HCT116 (cell line): ENCODE results near the gene MAML3. TPM values are rescaled to one million over a fixed set of nuclear protein-coding genes. Genes with fewer than 3 reads are reported as not detected.

Experiments used
- ATAC-seq: fragments of 200-7000 bp; cut with Tn5 transposase; 2 replicates; pipeline ENCODE4 v1.9.1; 2020; ENCODE audit warnings: mild to moderate bottlenecking, moderate library complexity
- BruUV-seq: library from RNA; stranded (reverse); fragments of 400-500 nt; replicated peaks from 2 replicates; lab custom pipeline; 2021; lab: Mats Ljungman, UMichigan
- CTCF ChIA-PET: fragments of 300-600 bp; sonication (Branson Sonifier 250); formaldehyde crosslinking; loops from one replicate; lab custom pipeline; 2021; ENCODE audit warnings: antibody characterized with exemption; lab: Charles Lee
- POLR2A ChIA-PET: fragments of 300-600, 350-600 bp; sonication (Branson Sonifier 250); formaldehyde crosslinking; loops from one replicate; lab custom pipeline; 2021; ENCODE audit warnings: antibody characterized with exemption; lab: Charles Lee
- RAD21 ChIA-PET, 2 experiments: fragments of 300-600 bp; sonication (Branson Sonifier 250); formaldehyde crosslinking; loops; one replicate each; lab custom pipeline; 2023; ENCODE audit warnings: low total read pairs in 2 of 2; ENCODE audit not compliant: uncharacterized antibody in 2 of 2, unreplicated experiment in 2 of 2, low non-redundant PET in 1 of 2; lab: Charles Lee
- DNase-seq: peaks from one replicate; pipeline ENCODE4 v3.0.0-alpha.2; 2010; ENCODE audit warnings: low read depth, low spot score
- H2AFZ ChIP-seq: fragments of 200-600 bp; shearing (Covaris generic), sonication (generic); 2 replicates; pipeline ENCODE4 v1.6.1; 2017; ENCODE audit warnings: low read depth, mixed run types, mixed read lengths, antibody characterized with exemption, low read length; ENCODE audit not compliant: poor library complexity, severe bottlenecking
- H3K27ac ChIP-seq: 2 replicates; pipeline ENCODE4 v1.5.1; 2012; ENCODE audit warnings: low read depth, low read length
- H3K27me3 ChIP-seq: fragments of 200-600 bp; sonication (generic); 2 replicates; pipeline ENCODE4 v1.6.1; 2016; ENCODE audit warnings: mixed run types, low read length, mixed read lengths; ENCODE audit not compliant: insufficient read depth
- H3K36me3 ChIP-seq, 2 experiments: fragments of 200-500 bp in 1 of 2; fragments of 200-600 bp in 1 of 2; sonication (Bioruptor generic) in 1 of 2; sonication (generic) in 1 of 2; 2 replicates each; pipeline versions ENCODE4 v1.5.1 to v1.6.1; 2014 to 2016; ENCODE audit warnings: low read length in 2 of 2, inconsistent platforms in 1 of 2, mixed read lengths in 1 of 2, mixed run types in 1 of 2; ENCODE audit not compliant: insufficient read depth in 2 of 2, control insufficient read depth in 1 of 2
- H3K4me1 ChIP-seq, 2 experiments: fragments of 200-600 bp in 1 of 2; sonication (generic) in 1 of 2; 2 replicates each; pipeline versions ENCODE4 v1.5.1 to v1.6.1; 2012 to 2017; ENCODE audit warnings: low read length in 2 of 2, inconsistent platforms in 1 of 2, mild to moderate bottlenecking in 1 of 2, mixed read lengths in 1 of 2, mixed run types in 1 of 2, moderate library complexity in 1 of 2; ENCODE audit not compliant: insufficient read depth in 2 of 2, control insufficient read depth in 1 of 2
- H3K4me2 ChIP-seq: fragments of 200-600 bp; sonication (generic); 2 replicates; pipeline ENCODE4 v1.6.1; 2017; ENCODE audit warnings: mixed run types, low read length, mixed read lengths
- H3K4me3 ChIP-seq, 2 experiments: fragments of 200-600 bp in 1 of 2; sonication (generic) in 1 of 2; replicated peaks in 1 of 2; 2 replicates each; pipeline ENCODE4 v1.5.1; 2011 to 2016; ENCODE audit warnings: low read length in 2 of 2, control low read depth in 1 of 2, low read depth in 1 of 2, mild to moderate bottlenecking in 1 of 2, mixed read lengths in 1 of 2, mixed run types in 1 of 2
- H3K79me2 ChIP-seq: fragments of 200-600 bp; sonication (generic); 2 replicates; pipeline ENCODE4 v1.6.1; 2017; ENCODE audit warnings: mild to moderate bottlenecking, mixed run types, low read length, moderate library complexity, mixed read lengths; ENCODE audit not compliant: insufficient read depth
- H3K9ac ChIP-seq: fragments of 200-600 bp; sonication (generic); 2 replicates; pipeline ENCODE4 v1.6.1; 2016; ENCODE audit warnings: low read length, mixed read lengths
- H3K9me2 ChIP-seq: fragments of 200-600 bp; sonication (generic), shearing (Covaris generic); 2 replicates; pipeline ENCODE4 v1.6.1; 2017; ENCODE audit warnings: mixed run types, mild to moderate bottlenecking, moderate library complexity; ENCODE audit not compliant: insufficient read depth
- H3K9me3 ChIP-seq, 2 experiments: fragments of 200-500 bp in 1 of 2; fragments of 200-600 bp in 1 of 2; sonication (Bioruptor generic) in 1 of 2; sonication (generic) in 1 of 2; 2 replicates each; pipeline ENCODE4 v1.6.1; 2014 to 2017; ENCODE audit warnings: low read length in 2 of 2, mixed read lengths in 2 of 2, inconsistent platforms in 1 of 2, low read depth in 1 of 2, mild to moderate bottlenecking in 1 of 2, mixed run types in 1 of 2, moderate library complexity in 1 of 2; ENCODE audit not compliant: control insufficient read depth in 1 of 2, insufficient read depth in 1 of 2
- H4K20me1 ChIP-seq: fragments of 200-600 bp; sonication (generic), shearing (Covaris generic); 2 replicates; pipeline ENCODE4 v1.6.1; 2017; ENCODE audit warnings: mixed run types, mild to moderate bottlenecking, moderate library complexity; ENCODE audit not compliant: insufficient read depth
- ATF3 ChIP-seq: IDR thresholded peaks from 2 replicates; pipeline ENCODE4 v1.6.1; 2012
- CEBPB ChIP-seq: IDR thresholded peaks from 2 replicates; pipeline ENCODE4 v1.6.1; 2012; ENCODE audit warnings: low read depth
- ELF1 ChIP-seq: IDR thresholded peaks from 2 replicates; pipeline ENCODE4 v1.6.1; 2012; ENCODE audit warnings: low read depth, borderline replicate concordance
- SRF ChIP-seq: IDR thresholded peaks from 2 replicates; pipeline ENCODE4 v1.6.1; 2012; ENCODE audit warnings: low read depth
- TCF7L2 ChIP-seq: IDR thresholded peaks from 2 replicates; pipeline ENCODE4 v1.7.0; 2011; ENCODE audit warnings: borderline replicate concordance, inconsistent platforms; ENCODE audit not compliant: insufficient read depth, insufficient read length; ENCODE audit errors: extremely low read depth
- YY1 ChIP-seq: IDR thresholded peaks from 2 replicates; pipeline ENCODE4 v1.6.1; 2011; ENCODE audit warnings: low read length, low read depth, moderate library complexity, mild to moderate bottlenecking; ENCODE audit not compliant: insufficient replicate concordance; ENCODE audit errors: extremely low read depth
- ZFX ChIP-seq: fragments of 450-650 bp; IDR thresholded peaks from 2 replicates; pipeline ENCODE4 v1.6.1; 2017
- ZNF274 ChIP-seq: fragments of 200-500 bp; sonication (Bioruptor generic); IDR thresholded peaks from 2 replicates; pipeline ENCODE4 v1.6.1; 2014; ENCODE audit warnings: mild to moderate bottlenecking, low read depth, low read length, inconsistent platforms
- intact Hi-C: fragments of 100-400 bp; cut with micrococcal nuclease; formaldehyde crosslinking; loops from 2 replicates; pipeline ENCODE4 v1.10.0; 2022
- total RNA-seq: library from RNA; stranded (reverse); gene quantifications from one replicate; pipeline ENCODE4 v1.2.1, GENCODE V29; 2021; ENCODE audit not compliant: unreplicated experiment

The MAML3 gene
- total RNA-seq, 1 experiment from 2014 or later = 3.1 TPM

GRCh38 chr4:140020457-140021361 lies 133.3 kb downstream of the MAML3 start:
- H3K4me2 ChIP-seq = no peak overlapping the region
- DNase-seq = no peak
- H3K27ac ChIP-seq = no peak overlapping the region
- H3K4me3 ChIP-seq = no peak overlapping the region
- no peaks in the 10 kb centered on the region for H3K9me2 ChIP-seq
- no peaks in the 10 kb centered on the region for H4K20me1 ChIP-seq
- H3K79me2 ChIP-seq = no peaks in the 10 kb centered on the region
- TF ChIP-seq ELF1 = no peak
- no peak for TF ChIP-seq ZFX
- no peak for TF ChIP-seq TCF7L2
- TF ChIP-seq SRF = no peak
- no peak for TF ChIP-seq ATF3
- TF ChIP-seq ZNF274 = no peak
- TF ChIP-seq CEBPB = no peak
- no peak for TF ChIP-seq YY1
- H3K9me3 ChIP-seq = no peaks in the 10 kb centered on the region
- H3K9ac ChIP-seq = no peak overlapping the region
- RAD21 ChIA-PET = no interaction called here
- H2AFZ ChIP-seq = no peak overlapping the region
- POLR2A ChIA-PET = no interaction called here
- no peaks in the 10 kb centered on the region for H3K36me3 ChIP-seq
- CTCF ChIA-PET = interaction anchor here (1.0 kb wide), 1 partner anchor 8 kb away, joined by 3 read pairs; no protein-coding TSS in a partner anchor
- no peak for ATAC-seq
- no peaks in the 10 kb centered on the region for H3K27me3 ChIP-seq
- intact Hi-C loops = no loop called here
- H3K4me1 ChIP-seq = peaks cover 0 to 5% of the 10 kb centered on the region in 2 experiments; a peak in 2 of 4 replicates
- BruUV-seq = no TSS peak
